GM12878 (cell line): Measurements from ENCODE around the gene RPA3. TPM values are rescaled to one million over a fixed set of nuclear protein-coding genes. Genes with fewer than 3 reads are reported as not detected.

Experiments used
- CREB1 ChIP-seq: IDR thresholded peaks from 2 replicates; pipeline ENCODE4 v1.6.1; 2012; ENCODE audit warnings: low read depth, mild to moderate bottlenecking, inconsistent platforms
- EGR1 ChIP-seq, 2 experiments: IDR thresholded peaks; 1 replicate in 1 of 2; 2 replicates in 1 of 2; pipeline ENCODE4 v1.6.1; 2011 to 2012; ENCODE audit warnings: low read depth in 2 of 2, low read length in 2 of 2, borderline replicate concordance in 1 of 2, mild to moderate bottlenecking in 1 of 2, moderate library complexity in 1 of 2
- ESRRA ChIP-seq: IDR thresholded peaks from 2 replicates; pipeline ENCODE4 v1.6.1; 2012; ENCODE audit warnings: mild to moderate bottlenecking, low read length, improper control_type of control experiment
- EZH2 ChIP-seq: IDR thresholded peaks from 2 replicates; pipeline ENCODE4 v1.6.1; 2012; ENCODE audit warnings: low read depth, mild to moderate bottlenecking, control low read depth, inconsistent platforms, low read length, borderline replicate concordance; ENCODE audit not compliant: control insufficient read depth
- JUNB ChIP-seq: IDR thresholded peaks from 2 replicates; pipeline ENCODE4 v1.6.1; 2016; ENCODE audit warnings: antibody characterized with exemption, mild to moderate bottlenecking
- MTA3 ChIP-seq: IDR thresholded peaks from 2 replicates; pipeline ENCODE4 v1.6.1; 2012; ENCODE audit warnings: low read length, inconsistent platforms, borderline replicate concordance
- NBN ChIP-seq: fragments of 450-650 bp; IDR thresholded peaks from 2 replicates; pipeline ENCODE4 v1.6.1; 2016
- NR2C1 ChIP-seq: fragments of 450-650 bp; IDR thresholded peaks from 2 replicates; pipeline ENCODE4 v1.6.1; 2017; ENCODE audit warnings: antibody characterized with exemption, mild to moderate bottlenecking, moderate library complexity
- POU2F2 ChIP-seq: IDR thresholded peaks from 3 replicates; pipeline ENCODE4 v1.6.1; 2011; ENCODE audit warnings: low read depth, mild to moderate bottlenecking, low read length, borderline replicate concordance
- RCOR1 ChIP-seq: conservative IDR thresholded peaks from 2 replicates; pipeline ENCODE4 v1.6.1; 2012; ENCODE audit warnings: low read depth, low read length, improper control_type of control experiment
- SPI1 ChIP-seq: IDR thresholded peaks from 2 replicates; pipeline ENCODE4 v1.6.1; 2011; ENCODE audit warnings: low read depth, mild to moderate bottlenecking, low read length, moderate library complexity, borderline replicate concordance; ENCODE audit not compliant: insufficient read depth
- TBL1XR1 ChIP-seq: IDR thresholded peaks from 2 replicates; pipeline ENCODE4 v1.6.1; 2012; ENCODE audit warnings: low read depth, low read length, improper control_type of control experiment
- TCF7 ChIP-seq: IDR thresholded peaks from 2 replicates; pipeline ENCODE4 v1.6.1; 2014; ENCODE audit warnings: antibody characterized with exemption, borderline replicate concordance
- polyA plus RNA-seq, 11 experiments: library from polyadenylated mRNA; depleted of rRNA in 4 of 11; unstranded in 6 of 11; stranded (reverse) in 5 of 11; fragments of >200 nt; fragmentation: Nextera tagmentation in 4 of 11; fragmentation: Illumina TruSeq in 1 of 11; extraction: Ambion mirVana in 4 of 11; extraction: Trizol in 1 of 11; gene quantifications; 1 replicate in 1 of 11; 2 replicates in 10 of 11; pipeline versions ENCODE4 v1.2.1 to v1.2.3, GENCODE V29; 2011 to 2016; ENCODE audit warnings: inconsistent platforms in 2 of 11, missing spikeins in 2 of 11, low read depth in 1 of 11
- total RNA-seq, 4 experiments: library from RNA; depleted of rRNA in 3 of 4; stranded (reverse); fragments of >200 nt in 3 of 4; fragmentation: Illumina TruSeq in 1 of 4; extraction: Trizol in 1 of 4; gene quantifications; 2 replicates each; pipeline versions ENCODE4 v1.2.1 to v1.2.3, GENCODE V29; 2013 to 2021
- TF ChIP-seq, protein P1 (sequence below): fragments of 450-650 bp; IDR thresholded peaks from 2 replicates; pipeline ENCODE4 v1.6.1; 2016; ENCODE audit warnings: mild to moderate bottlenecking, moderate library complexity, borderline replicate concordance
- TF ChIP-seq, protein P2 (sequence below): fragments of 450-650 bp; IDR thresholded peaks from 2 replicates; pipeline ENCODE4 v1.6.1; 2018; ENCODE audit warnings: borderline replicate concordance, mild to moderate bottlenecking; ENCODE audit not compliant: partially characterized antibody
- TF ChIP-seq, protein P3 (sequence below): fragments of 450-650 bp; conservative IDR thresholded peaks from 2 replicates; pipeline ENCODE4 v1.6.1; 2017; ENCODE audit warnings: mild to moderate bottlenecking, moderate library complexity
- TF ChIP-seq, protein P4 (sequence below): fragments of 450-650 bp; IDR thresholded peaks from 2 replicates; pipeline ENCODE4 v1.6.1; 2017; ENCODE audit warnings: antibody characterized with exemption, mild to moderate bottlenecking, moderate library complexity

The RPA3 gene
- total and polyA plus RNA-seq, 10 of the 15 experiments (the other 5 are each of a cell fraction or from before 2014, with no cell fraction given), result 60.2 to 343 (median 112) TPM

DNA sequence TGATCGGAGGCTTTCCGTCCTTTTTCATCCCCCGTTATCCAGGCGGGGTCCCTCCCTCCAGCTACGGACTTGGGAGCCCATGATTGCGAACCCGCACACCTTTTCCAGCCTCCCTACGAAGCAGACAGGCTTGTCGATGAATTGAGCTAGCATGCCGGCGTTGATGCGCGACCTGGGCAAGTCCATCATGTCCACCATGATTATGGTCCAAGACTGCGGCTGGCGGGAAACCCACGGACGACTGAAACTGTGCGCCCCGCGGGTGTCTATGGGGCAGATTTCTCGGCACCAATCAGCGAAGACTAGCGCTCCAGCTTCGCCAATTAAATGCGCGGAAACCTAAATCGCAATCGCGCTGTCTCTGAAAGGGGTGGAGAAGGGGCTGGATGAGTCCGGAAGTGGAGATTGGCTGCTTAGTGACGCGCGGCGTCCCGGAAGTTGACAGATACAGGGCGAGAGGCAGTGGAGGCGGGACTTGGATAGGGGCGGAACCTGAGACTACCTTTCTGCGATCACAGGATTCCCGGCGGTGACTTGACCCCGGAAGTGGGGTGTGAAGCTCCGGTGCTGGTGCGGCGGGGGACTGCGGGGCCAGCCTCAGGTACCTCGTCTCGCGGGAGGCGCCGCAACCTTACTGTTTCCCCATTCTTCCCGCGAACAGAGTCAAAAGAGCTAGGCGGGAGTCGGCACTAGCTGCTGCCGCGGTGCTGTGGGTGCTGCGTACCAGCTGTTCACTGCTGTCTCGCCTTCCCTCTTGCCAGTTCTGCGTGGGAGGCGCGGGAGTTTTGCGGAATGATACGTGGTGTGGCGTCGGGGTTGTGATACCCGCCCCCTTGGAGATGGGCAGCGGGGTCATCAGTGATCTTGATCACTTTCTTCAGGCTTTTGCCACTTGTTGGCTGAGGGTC is 77.9 kb downstream of the RPA3 start, which contains the start of gene UMAD1 (continued):
- peak; percentile 62 to 95 for TF ChIP-seq EGR1 (IDR thresholded peaks at IDR 0.05; ENCODE audit: borderline replicate concordance in 1 of 2, low read depth in 2 of 2, low read length in 2 of 2)
- no peak for TF ChIP-seq MTA3
- peak; percentile 9 for TF ChIP-seq TBL1XR1
- TF ChIP-seq NR2C1, result peak; percentile 91
- peak; percentile 87 for TF ChIP-seq CREB1
- no peak; the same call in 1 of the 2 replicates for TF ChIP-seq RCOR1
- TF ChIP-seq, protein P1, sequence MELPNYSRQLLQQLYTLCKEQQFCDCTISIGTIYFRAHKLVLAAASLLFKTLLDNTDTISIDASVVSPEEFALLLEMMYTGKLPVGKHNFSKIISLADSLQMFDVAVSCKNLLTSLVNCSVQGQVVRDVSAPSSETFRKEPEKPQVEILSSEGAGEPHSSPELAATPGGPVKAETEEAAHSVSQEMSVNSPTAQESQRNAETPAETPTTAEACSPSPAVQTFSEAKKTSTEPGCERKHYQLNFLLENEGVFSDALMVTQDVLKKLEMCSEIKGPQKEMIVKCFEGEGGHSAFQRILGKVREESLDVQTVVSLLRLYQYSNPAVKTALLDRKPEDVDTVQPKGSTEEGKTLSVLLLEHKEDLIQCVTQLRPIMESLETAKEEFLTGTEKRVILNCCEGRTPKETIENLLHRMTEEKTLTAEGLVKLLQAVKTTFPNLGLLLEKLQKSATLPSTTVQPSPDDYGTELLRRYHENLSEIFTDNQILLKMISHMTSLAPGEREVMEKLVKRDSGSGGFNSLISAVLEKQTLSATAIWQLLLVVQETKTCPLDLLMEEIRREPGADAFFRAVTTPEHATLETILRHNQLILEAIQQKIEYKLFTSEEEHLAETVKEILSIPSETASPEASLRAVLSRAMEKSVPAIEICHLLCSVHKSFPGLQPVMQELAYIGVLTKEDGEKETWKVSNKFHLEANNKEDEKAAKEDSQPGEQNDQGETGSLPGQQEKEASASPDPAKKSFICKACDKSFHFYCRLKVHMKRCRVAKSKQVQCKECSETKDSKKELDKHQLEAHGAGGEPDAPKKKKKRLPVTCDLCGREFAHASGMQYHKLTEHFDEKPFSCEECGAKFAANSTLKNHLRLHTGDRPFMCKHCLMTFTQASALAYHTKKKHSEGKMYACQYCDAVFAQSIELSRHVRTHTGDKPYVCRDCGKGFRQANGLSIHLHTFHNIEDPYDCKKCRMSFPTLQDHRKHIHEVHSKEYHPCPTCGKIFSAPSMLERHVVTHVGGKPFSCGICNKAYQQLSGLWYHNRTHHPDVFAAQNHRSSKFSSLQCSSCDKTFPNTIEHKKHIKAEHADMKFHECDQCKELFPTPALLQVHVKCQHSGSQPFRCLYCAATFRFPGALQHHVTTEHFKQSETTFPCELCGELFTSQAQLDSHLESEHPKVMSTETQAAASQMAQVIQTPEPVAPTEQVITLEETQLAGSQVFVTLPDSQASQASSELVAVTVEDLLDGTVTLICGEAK, result peak; percentile 94
- TF ChIP-seq ESRRA, result no peak; the same call in 1 of the 2 replicates
- TF ChIP-seq, protein P2, sequence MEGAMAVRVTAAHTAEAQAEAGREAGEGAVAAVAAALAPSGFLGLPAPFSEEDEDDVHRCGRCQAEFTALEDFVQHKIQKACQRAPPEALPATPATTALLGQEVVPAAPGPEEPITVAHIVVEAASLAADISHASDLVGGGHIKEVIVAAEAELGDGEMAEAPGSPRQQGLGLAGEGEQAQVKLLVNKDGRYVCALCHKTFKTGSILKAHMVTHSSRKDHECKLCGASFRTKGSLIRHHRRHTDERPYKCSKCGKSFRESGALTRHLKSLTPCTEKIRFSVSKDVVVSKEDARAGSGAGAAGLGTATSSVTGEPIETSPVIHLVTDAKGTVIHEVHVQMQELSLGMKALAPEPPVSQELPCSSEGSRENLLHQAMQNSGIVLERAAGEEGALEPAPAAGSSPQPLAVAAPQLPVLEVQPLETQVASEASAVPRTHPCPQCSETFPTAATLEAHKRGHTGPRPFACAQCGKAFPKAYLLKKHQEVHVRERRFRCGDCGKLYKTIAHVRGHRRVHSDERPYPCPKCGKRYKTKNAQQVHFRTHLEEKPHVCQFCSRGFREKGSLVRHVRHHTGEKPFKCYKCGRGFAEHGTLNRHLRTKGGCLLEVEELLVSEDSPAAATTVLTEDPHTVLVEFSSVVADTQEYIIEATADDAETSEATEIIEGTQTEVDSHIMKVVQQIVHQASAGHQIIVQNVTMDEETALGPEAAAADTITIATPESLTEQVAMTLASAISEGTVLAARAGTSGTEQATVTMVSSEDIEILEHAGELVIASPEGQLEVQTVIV, result peak; percentile 96
- TF ChIP-seq TCF7, result no peak
- peak; percentile 77; the same call in 2 of the 3 replicates for TF ChIP-seq POU2F2
- TF ChIP-seq EZH2, result no peak
- TF ChIP-seq, protein P3, sequence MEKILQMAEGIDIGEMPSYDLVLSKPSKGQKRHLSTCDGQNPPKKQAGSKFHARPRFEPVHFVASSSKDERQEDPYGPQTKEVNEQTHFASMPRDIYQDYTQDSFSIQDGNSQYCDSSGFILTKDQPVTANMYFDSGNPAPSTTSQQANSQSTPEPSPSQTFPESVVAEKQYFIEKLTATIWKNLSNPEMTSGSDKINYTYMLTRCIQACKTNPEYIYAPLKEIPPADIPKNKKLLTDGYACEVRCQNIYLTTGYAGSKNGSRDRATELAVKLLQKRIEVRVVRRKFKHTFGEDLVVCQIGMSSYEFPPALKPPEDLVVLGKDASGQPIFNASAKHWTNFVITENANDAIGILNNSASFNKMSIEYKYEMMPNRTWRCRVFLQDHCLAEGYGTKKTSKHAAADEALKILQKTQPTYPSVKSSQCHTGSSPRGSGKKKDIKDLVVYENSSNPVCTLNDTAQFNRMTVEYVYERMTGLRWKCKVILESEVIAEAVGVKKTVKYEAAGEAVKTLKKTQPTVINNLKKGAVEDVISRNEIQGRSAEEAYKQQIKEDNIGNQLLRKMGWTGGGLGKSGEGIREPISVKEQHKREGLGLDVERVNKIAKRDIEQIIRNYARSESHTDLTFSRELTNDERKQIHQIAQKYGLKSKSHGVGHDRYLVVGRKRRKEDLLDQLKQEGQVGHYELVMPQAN, result peak; percentile 94
- TF ChIP-seq JUNB, result no peak
- TF ChIP-seq, protein P4, sequence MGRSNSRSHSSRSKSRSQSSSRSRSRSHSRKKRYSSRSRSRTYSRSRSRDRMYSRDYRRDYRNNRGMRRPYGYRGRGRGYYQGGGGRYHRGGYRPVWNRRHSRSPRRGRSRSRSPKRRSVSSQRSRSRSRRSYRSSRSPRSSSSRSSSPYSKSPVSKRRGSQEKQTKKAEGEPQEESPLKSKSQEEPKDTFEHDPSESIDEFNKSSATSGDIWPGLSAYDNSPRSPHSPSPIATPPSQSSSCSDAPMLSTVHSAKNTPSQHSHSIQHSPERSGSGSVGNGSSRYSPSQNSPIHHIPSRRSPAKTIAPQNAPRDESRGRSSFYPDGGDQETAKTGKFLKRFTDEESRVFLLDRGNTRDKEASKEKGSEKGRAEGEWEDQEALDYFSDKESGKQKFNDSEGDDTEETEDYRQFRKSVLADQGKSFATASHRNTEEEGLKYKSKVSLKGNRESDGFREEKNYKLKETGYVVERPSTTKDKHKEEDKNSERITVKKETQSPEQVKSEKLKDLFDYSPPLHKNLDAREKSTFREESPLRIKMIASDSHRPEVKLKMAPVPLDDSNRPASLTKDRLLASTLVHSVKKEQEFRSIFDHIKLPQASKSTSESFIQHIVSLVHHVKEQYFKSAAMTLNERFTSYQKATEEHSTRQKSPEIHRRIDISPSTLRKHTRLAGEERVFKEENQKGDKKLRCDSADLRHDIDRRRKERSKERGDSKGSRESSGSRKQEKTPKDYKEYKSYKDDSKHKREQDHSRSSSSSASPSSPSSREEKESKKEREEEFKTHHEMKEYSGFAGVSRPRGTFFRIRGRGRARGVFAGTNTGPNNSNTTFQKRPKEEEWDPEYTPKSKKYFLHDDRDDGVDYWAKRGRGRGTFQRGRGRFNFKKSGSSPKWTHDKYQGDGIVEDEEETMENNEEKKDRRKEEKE, result no peak
- TF ChIP-seq NBN, result peak; percentile 85
- peak; percentile 50 for TF ChIP-seq SPI1
